Neural progenitor cell (in vitro differentiated cells): ENCODE measurements around the gene MAK. TPM values are rescaled to one million over a fixed set of nuclear protein-coding genes. Genes with fewer than 3 reads are reported as not detected.

Source experiments
- DNase-seq: peaks from one replicate; pipeline ENCODE4 v3.0.0-alpha.2; 2016; ENCODE audit warnings: low spot score
- H2AFZ ChIP-seq: fragments of 200-600 bp; sonication (generic); replicated peaks from 2 replicates; pipeline ENCODE4 v1.6.1; 2016; ENCODE audit warnings: antibody characterized with exemption
- H3F3A ChIP-seq: fragments of 200-600 bp; sonication (generic); 2 replicates; pipeline ENCODE4 v1.6.1; 2016; ENCODE audit warnings: antibody characterized with exemption, low read depth
- H3K27ac ChIP-seq: fragments of 200-600 bp; sonication (generic); 2 replicates; pipeline ENCODE4 v1.5.1; 2016; ENCODE audit warnings: mild to moderate bottlenecking
- H3K27me3 ChIP-seq: fragments of 200-600 bp; sonication (generic); 2 replicates; pipeline ENCODE4 v1.6.1; 2016; ENCODE audit warnings: mild to moderate bottlenecking, moderate library complexity
- H3K36me3 ChIP-seq: fragments of 200-600 bp; sonication (generic); 2 replicates; pipeline ENCODE4 v1.5.1; 2016
- H3K4me1 ChIP-seq: fragments of 200-600 bp; sonication (generic); 2 replicates; pipeline ENCODE4 v1.6.1; 2016; ENCODE audit warnings: mixed run types
- H3K4me2 ChIP-seq: fragments of 200-600 bp; sonication (generic); 2 replicates; pipeline ENCODE4 v1.6.1; 2016
- H3K4me3 ChIP-seq: fragments of 200-600 bp; sonication (generic); 2 replicates; pipeline ENCODE4 v1.5.1; 2016
- H3K79me2 ChIP-seq: fragments of 200-600 bp; sonication (generic); 2 replicates; pipeline ENCODE4 v1.6.1; 2016; ENCODE audit warnings: low read depth
- H3K9ac ChIP-seq: fragments of 200-600 bp; sonication (generic); 2 replicates; pipeline ENCODE4 v1.6.1; 2016
- H3K9me3 ChIP-seq: fragments of 200-600 bp; sonication (generic); 2 replicates; pipeline ENCODE4 v1.5.1; 2016; ENCODE audit warnings: low read depth
- H4K20me1 ChIP-seq: fragments of 200-600 bp; sonication (generic); 2 replicates; pipeline ENCODE4 v1.6.1; 2016; ENCODE audit warnings: low read depth
- H3K27ac Mint-ChIP-seq: 3 replicates; pipeline ENCODE4 v1.8.0; 2021; ENCODE audit warnings: mixed read lengths
- H3K27me3 Mint-ChIP-seq: 2 replicates; pipeline ENCODE4 v1.8.0; 2022; ENCODE audit warnings: low read depth, mild to moderate bottlenecking, inconsistent platforms, moderate library complexity, mixed read lengths; ENCODE audit not compliant: insufficient read depth
- H3K36me3 Mint-ChIP-seq: 3 replicates; pipeline ENCODE4 v1.8.0; 2021; ENCODE audit warnings: mixed read lengths
- H3K4me1 Mint-ChIP-seq: 3 replicates; pipeline ENCODE4 v1.8.0; 2021; ENCODE audit warnings: mixed read lengths
- H3K4me3 Mint-ChIP-seq: 3 replicates; pipeline ENCODE4 v1.8.0; 2021; ENCODE audit warnings: mild to moderate bottlenecking, moderate library complexity, mixed read lengths
- H3K9me3 Mint-ChIP-seq: 3 replicates; pipeline ENCODE4 v1.8.0; 2020; ENCODE audit warnings: mixed read lengths
- EZH2 ChIP-seq: fragments of 200-600 bp; sonication (generic); IDR thresholded peaks from 2 replicates; pipeline ENCODE4 v1.6.1; 2017; ENCODE audit warnings: antibody characterized with exemption, mild to moderate bottlenecking, moderate library complexity
- EZH2phosphoT487 ChIP-seq: fragments of 200-600 bp; sonication (generic); IDR thresholded peaks from 2 replicates; pipeline ENCODE4 v1.6.1; 2017; ENCODE audit warnings: antibody characterized with exemption
- total RNA-seq: library from RNA; depleted of rRNA; stranded (reverse); fragments of >200 nt; gene quantifications from 2 replicates; pipeline ENCODE4 v1.2.3, GENCODE V29; 2015; ENCODE audit warnings: low replicate concordance
- TF ChIP-seq, protein P1 (sequence below): fragments of 200-600 bp; sonication (generic); IDR thresholded peaks from 2 replicates; pipeline ENCODE4 v1.5.1; 2017; ENCODE audit warnings: antibody characterized with exemption, mild to moderate bottlenecking

The MAK gene
- total RNA-seq, 1 donor from 2014 or later: 4.2 TPM

DNA sequence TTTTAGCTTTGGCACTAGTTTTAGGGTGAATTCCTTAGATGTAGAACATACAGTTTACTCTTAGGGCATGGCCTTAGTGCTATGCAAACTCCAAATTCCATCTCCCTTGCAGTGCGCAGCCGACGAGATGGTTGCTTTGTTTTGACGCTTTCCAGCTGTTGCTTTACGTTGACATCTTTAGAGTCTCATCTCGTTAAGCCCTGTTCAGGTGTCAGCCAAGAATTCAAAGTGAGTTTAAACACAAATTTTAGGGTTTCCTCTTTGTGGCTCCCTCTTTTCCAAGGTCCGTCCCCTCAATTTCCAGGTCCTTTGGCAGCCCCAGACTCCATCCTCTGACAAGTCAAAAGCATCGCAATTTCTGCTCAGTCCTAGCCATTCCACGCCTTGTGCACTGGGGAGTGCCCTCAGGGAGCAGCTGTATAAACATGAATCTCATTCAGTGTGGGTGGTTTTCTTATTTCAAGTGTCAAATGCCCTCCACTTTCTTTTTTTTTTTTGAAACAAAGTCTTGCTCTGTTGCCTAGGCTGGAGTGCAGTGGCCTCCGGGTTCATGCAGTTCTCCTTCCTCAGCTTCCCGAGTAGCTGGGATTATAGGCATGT, 14.1 kb upstream of the MAK start:
- Histone ChIP-seq H3K4me3 (no peak overlapping the region), H3K9ac (no peak overlapping the region), H2AFZ (no peak overlapping the region), H3K27ac (no peak overlapping the region), H3K79me2 (no peaks in the 10 kb centered on the region), H4K20me1 (no peaks in the 10 kb centered on the region), H3K27me3 (no peaks in the 10 kb centered on the region), H3K36me3 (no peaks in the 10 kb centered on the region), H3F3A (no peaks in the 10 kb centered on the region), H3K4me2 (no peak overlapping the region), H3K9me3 (no peaks in the 10 kb centered on the region), H3K4me1 (no peaks in the 10 kb centered on the region)
- H3K9me3 Mint-ChIP-seq: peaks cover 12% of the 10 kb centered on the region
- H3K27me3 Mint-ChIP-seq: peaks cover 2% of the 10 kb centered on the region
- no peak for DNase-seq
- no peak for TF ChIP-seq EZH2
- no peak for TF ChIP-seq EZH2phosphoT487
- H3K4me1 Mint-ChIP-seq: no peaks in the 10 kb centered on the region
- H3K36me3 Mint-ChIP-seq: no peaks in the 10 kb centered on the region
- H3K27ac Mint-ChIP-seq: no peak overlapping the region
- no peak overlapping the region for H3K4me3 Mint-ChIP-seq

DNA sequence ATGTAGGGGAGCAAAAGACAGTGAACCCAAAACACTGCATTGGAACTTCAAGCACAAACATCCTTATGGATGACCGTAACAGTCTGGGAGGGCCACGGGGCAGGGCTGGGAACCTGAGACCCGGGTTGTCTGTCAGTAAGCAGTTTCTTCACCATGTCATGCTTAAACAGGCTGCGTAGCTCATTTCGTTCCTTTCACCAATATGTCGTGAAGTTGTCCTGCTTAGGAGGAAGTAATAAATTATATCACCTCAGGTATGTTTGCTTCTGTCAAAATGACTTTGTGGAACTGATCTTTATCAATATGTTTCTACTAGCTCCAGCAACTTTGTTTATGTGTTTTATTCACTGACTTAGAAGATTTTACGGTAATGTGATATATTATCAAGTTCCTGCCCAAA, 12.4 kb upstream of the MAK start:
- H3K4me3 Mint-ChIP-seq: no peak overlapping the region
- H3K27ac ChIP-seq: no peak overlapping the region
- no peak overlapping the region for H3K27ac Mint-ChIP-seq
- no peaks in the 10 kb centered on the region for H3K79me2 ChIP-seq
- H3K4me2 ChIP-seq: no peak overlapping the region
- no peak overlapping the region for H2AFZ ChIP-seq
- H4K20me1 ChIP-seq: no peaks in the 10 kb centered on the region
- no peak overlapping the region for H3K4me3 ChIP-seq
- H3F3A ChIP-seq: no peaks in the 10 kb centered on the region
- no peaks in the 10 kb centered on the region for H3K36me3 ChIP-seq
- no peaks in the 10 kb centered on the region for H3K4me1 Mint-ChIP-seq
- H3K27me3 ChIP-seq: no peaks in the 10 kb centered on the region
- H3K36me3 Mint-ChIP-seq: no peaks in the 10 kb centered on the region
- no peaks in the 10 kb centered on the region for H3K4me1 ChIP-seq
- no peaks in the 10 kb centered on the region for H3K9me3 ChIP-seq
- TF ChIP-seq, protein P1, sequence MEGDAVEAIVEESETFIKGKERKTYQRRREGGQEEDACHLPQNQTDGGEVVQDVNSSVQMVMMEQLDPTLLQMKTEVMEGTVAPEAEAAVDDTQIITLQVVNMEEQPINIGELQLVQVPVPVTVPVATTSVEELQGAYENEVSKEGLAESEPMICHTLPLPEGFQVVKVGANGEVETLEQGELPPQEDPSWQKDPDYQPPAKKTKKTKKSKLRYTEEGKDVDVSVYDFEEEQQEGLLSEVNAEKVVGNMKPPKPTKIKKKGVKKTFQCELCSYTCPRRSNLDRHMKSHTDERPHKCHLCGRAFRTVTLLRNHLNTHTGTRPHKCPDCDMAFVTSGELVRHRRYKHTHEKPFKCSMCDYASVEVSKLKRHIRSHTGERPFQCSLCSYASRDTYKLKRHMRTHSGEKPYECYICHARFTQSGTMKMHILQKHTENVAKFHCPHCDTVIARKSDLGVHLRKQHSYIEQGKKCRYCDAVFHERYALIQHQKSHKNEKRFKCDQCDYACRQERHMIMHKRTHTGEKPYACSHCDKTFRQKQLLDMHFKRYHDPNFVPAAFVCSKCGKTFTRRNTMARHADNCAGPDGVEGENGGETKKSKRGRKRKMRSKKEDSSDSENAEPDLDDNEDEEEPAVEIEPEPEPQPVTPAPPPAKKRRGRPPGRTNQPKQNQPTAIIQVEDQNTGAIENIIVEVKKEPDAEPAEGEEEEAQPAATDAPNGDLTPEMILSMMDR: no peak
- TF ChIP-seq EZH2phosphoT487 (no peak), EZH2 (no peak)
- H3K9me3 Mint-ChIP-seq: peaks cover 10% of the 10 kb centered on the region
- no peak overlapping the region for H3K9ac ChIP-seq
- DNase-seq: no peak
- H3K27me3 Mint-ChIP-seq: peaks cover 7% of the 10 kb centered on the region

DNA sequence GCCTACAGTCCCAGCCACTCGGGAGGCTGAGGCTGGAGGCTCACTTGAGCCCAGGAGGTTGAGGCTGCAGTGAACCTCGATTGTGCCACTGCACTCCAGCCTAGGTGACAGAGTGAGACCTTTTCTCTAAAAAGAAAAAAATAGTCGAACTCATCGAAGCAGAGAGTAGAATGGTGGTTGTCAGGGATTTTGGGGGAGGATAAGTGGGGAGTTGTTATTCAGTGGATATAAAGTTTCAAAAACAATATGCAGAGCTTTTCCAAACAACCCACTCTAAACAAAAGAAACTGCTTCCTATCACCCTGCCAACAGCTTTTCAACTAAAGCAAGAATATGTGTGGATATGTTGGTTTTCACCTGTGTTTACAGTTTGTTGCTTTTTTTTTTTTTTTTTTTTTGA, 11.6 kb upstream of the MAK start:
- H3K4me1 ChIP-seq: no peaks in the 10 kb centered on the region
- H4K20me1 ChIP-seq: no peaks in the 10 kb centered on the region
- H3F3A ChIP-seq: no peaks in the 10 kb centered on the region
- H3K36me3 ChIP-seq: no peaks in the 10 kb centered on the region
- H3K27me3 ChIP-seq: no peaks in the 10 kb centered on the region
- no peaks in the 10 kb centered on the region for H3K36me3 Mint-ChIP-seq
- H3K4me1 Mint-ChIP-seq: no peaks in the 10 kb centered on the region
- peaks cover 7% of the 10 kb centered on the region for H3K27me3 Mint-ChIP-seq
- H3K27ac ChIP-seq: no peak overlapping the region
- H3K4me2 ChIP-seq: no peak overlapping the region
- H3K9me3 Mint-ChIP-seq: peaks cover 7% of the 10 kb centered on the region
- TF ChIP-seq, protein P1: no peak
- no peak for TF ChIP-seq EZH2
- TF ChIP-seq EZH2phosphoT487: no peak
- no peak for DNase-seq
- H3K4me3 Mint-ChIP-seq: no peak overlapping the region
- H2AFZ ChIP-seq: no peak overlapping the region
- H3K79me2 ChIP-seq: no peaks in the 10 kb centered on the region
- H3K27ac Mint-ChIP-seq: no peak overlapping the region
- no peaks in the 10 kb centered on the region for H3K9me3 ChIP-seq
- H3K4me3 ChIP-seq: no peak overlapping the region
- no peak overlapping the region for H3K9ac ChIP-seq

DNA sequence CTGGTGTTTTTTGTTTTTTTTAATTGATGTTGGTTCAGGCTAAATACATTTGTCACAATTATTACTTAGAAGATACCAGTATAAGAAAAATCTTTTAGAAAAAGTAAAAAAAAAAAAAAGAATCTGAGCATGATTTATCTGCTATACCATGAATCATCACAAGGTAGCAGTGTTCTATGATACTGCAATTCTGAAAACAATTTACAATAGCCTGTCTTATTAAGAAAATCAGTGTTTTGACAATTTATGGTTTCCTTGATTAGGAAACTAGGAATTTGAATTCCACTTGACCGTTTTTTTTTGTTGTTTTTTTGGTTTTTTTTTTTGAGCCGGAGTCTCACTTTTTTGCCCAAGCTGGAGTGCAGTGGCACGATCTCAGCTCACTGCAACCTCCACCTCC, 9.3 kb upstream of the MAK start:
- Mint-ChIP-seq H3K4me1 (no peaks in the 10 kb centered on the region), H3K27ac (no peak overlapping the region), H3K9me3 (peaks cover 5% of the 10 kb centered on the region), H3K4me3 (no peak overlapping the region), H3K27me3 (peaks cover 7% of the 10 kb centered on the region), H3K36me3 (no peaks in the 10 kb centered on the region)
- DNase-seq: no peak
- Histone ChIP-seq H2AFZ (no peak overlapping the region), H3K4me2 (no peak overlapping the region), H3K4me1 (no peaks in the 10 kb centered on the region), H3K9ac (no peak overlapping the region), H3F3A (no peaks in the 10 kb centered on the region), H3K4me3 (no peak overlapping the region), H3K27ac (no peak overlapping the region), H3K36me3 (no peaks in the 10 kb centered on the region), H3K27me3 (no peaks in the 10 kb centered on the region), H4K20me1 (no peaks in the 10 kb centered on the region), H3K79me2 (no peaks in the 10 kb centered on the region), H3K9me3 (no peaks in the 10 kb centered on the region)
- TF ChIP-seq, protein P1: peak; percentile 42
- no peak for TF ChIP-seq EZH2phosphoT487
